Astrocyte of the cerebellum (primary cell): ENCODE measurements around the gene KDM4B.

Experiments
- DNase-seq: peaks from one replicate; pipeline ENCODE4 v3.0.0-alpha.2; 2011; ENCODE audit warnings: low read depth
- H3K4me3 ChIP-seq: 2 replicates; pipeline ENCODE4 v1.5.1; 2011; ENCODE audit warnings: mild to moderate bottlenecking, low read depth, low read length, moderate library complexity
- in situ Hi-C: cut with HindIII; loops from 2 replicates; pipeline ENCODE4 v1.10.0; 2017; ENCODE audit warnings: low sequenced_read_pairs
- TF ChIP-seq, protein P1 (sequence below): IDR thresholded peaks from 2 replicates; pipeline ENCODE4 v1.5.1; 2012; ENCODE audit warnings: low read length, low read depth, moderate library complexity, mild to moderate bottlenecking; ENCODE audit errors: missing control alignments

The KDM4B gene

DNA sequence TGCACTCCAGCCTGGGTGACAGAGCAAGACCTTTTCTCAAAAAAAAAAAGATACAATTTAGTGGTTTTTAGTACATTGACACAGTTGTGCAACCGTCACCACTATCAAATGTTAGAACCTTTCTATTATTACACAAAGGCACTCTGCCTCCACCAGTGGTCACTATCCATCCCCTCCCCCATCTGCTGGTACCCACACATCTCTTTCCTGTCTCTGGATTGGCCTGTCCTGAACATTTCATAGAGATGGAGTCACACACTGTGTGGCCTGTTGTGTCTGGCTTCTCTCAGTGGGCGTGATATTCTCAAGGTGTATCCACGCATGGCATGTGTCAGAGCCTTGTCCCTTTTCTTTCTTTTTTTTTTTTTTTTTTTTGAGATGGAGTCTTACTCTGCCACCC is 11.2 kb downstream of the KDM4B start:
- in situ Hi-C loops: no loop called here
- TF ChIP-seq, protein P1, sequence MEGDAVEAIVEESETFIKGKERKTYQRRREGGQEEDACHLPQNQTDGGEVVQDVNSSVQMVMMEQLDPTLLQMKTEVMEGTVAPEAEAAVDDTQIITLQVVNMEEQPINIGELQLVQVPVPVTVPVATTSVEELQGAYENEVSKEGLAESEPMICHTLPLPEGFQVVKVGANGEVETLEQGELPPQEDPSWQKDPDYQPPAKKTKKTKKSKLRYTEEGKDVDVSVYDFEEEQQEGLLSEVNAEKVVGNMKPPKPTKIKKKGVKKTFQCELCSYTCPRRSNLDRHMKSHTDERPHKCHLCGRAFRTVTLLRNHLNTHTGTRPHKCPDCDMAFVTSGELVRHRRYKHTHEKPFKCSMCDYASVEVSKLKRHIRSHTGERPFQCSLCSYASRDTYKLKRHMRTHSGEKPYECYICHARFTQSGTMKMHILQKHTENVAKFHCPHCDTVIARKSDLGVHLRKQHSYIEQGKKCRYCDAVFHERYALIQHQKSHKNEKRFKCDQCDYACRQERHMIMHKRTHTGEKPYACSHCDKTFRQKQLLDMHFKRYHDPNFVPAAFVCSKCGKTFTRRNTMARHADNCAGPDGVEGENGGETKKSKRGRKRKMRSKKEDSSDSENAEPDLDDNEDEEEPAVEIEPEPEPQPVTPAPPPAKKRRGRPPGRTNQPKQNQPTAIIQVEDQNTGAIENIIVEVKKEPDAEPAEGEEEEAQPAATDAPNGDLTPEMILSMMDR: no peak
- DNase-seq: no peak
- H3K4me3 ChIP-seq: no peak overlapping the region

DNA sequence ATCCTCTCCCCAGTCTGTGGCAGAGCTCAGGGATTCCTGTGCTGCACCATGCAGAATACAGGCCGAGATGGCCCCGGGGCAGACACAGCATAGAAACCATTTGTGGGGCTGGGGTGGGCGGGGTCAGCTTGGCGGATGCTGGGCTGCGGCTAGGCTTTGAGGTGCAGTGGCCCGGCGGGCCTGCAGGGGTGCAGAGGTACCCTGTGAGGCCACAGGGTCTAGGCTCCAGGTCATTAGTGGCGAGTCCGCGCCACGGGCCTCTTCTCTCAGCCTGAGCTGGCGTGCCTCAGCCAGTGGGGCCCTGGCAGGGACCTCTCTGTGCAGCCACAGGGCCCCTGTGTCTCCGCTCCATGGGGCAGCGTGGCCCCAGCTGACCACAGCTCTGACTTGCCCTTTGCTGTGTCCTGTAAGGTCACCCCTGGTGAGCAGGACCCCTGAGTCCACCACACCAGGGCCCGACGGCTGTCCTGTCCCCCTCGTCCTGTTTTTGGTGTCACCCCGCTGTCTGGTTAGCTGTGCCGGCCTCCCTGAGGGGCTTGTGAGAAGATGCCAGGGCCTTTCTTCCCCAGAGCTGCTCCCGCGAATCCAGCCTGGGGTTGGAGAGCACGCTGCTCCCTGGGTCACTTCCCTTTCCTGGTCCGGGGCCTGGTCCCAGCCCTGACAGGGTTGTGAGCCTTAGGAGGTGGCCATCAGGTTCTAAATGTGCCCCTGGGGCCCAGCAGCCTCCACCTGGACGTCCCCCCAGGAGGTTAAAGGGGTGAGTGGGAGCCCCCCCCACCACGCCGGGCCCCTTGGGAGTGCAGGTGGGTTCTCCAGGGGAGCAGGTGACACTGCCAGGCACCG is 12.1 kb downstream of the KDM4B start:
- TF ChIP-seq, protein P1: no peak
- in situ Hi-C loops: no loop called here
- no peak overlapping the region for H3K4me3 ChIP-seq
- no peak for DNase-seq

- H3K4me3 ChIP-seq: no peak overlapping the region
- no peak for DNase-seq
- TF ChIP-seq, protein P1: no peak
- in situ Hi-C loops: no loop called here
Measured at GRCh38 chr19:4981681-4981958, 12.7 kb downstream of the KDM4B start.

- TF ChIP-seq, protein P1: no peak
- in situ Hi-C loops: no loop called here
- DNase-seq: no peak
- H3K4me3 ChIP-seq: no peak overlapping the region
Measured at GRCh38 chr19:4983346-4984105, 14.6 kb downstream of the KDM4B start.

DNA sequence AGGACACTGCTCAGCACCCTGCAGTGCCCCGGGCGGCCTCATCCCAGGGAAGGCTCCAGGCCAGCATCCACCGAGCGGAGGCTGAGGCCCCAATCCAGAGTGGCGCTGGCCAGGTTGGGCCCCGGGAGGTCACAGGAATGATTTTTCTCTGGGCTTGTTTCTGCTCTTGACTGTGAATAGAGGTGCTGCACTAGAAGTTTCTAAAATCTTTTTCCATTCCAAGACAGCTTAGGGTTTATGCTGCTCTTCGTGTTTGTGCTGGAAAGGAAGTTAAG is 15.1 kb downstream of the KDM4B start:
- in situ Hi-C loops: no loop called here

GRCh38 chr19:4984438-4984990 is 15.6 kb downstream of the KDM4B start:
- in situ Hi-C loops: no loop called here
- TF ChIP-seq, protein P1: no peak
- no peak overlapping the region for H3K4me3 ChIP-seq
- DNase-seq: no peak

More for the DNA sequence above, 15.1 kb downstream of the KDM4B start:
- DNase-seq: no peak
- H3K4me3 ChIP-seq: no peak overlapping the region
- TF ChIP-seq, protein P1: no peak
